Left colon (tissue), 2 donors: Measurements from ENCODE around the gene CCDC117. TPM values are rescaled to one million over a fixed set of nuclear protein-coding genes. Genes with fewer than 3 reads are reported as not detected.
"Not testable (repeated sequence)": the region's sequence is repeated elsewhere in the genome, so short reads cannot be mapped to it uniquely, and the experiment has no call there.

Experiments
- ATAC-seq: fragments of 200-7000 bp; cut with Tn5 transposase; one replicate; pipeline ENCODE4 v1.9.1; 2020; ENCODE audit warnings: mild to moderate bottlenecking, moderate library complexity
- DNase-seq, 2 donors: peaks; one replicate each; pipeline ENCODE4 v3.0.0-alpha.2; 2020
- intact Hi-C, 2 donors: fragments of 100-400 bp; cut with DNase I in 1 of 2; cut with micrococcal nuclease in 1 of 2; formaldehyde crosslinking; loops; one replicate each; pipeline versions ENCODE4 v1.11.2 to v1.14.0; 2022; cut with DNase I, micrococcal nuclease
- total RNA-seq, 2 donors: library from RNA; stranded (reverse); fragmentation: NEBNext Ultra II Directional; extraction: Animal tissue kit (Norgen Biotek cat#: 25700); gene quantifications; one replicate each; pipeline ENCODE4 v1.2.1, GENCODE V29; 2021
- donor health status: DM: no; HTN: no; CAD: no.
- donor health status: DM: yes; HTN: yes; CAD: no.

The CCDC117 gene
- total RNA-seq, 2 donors from 2014 or later = 15.2 to 17.0 TPM

- intact Hi-C loops = no loop called here
- ATAC-seq (no peak), DNase-seq (no peak)
These were observed 48.4 kb downstream of the CCDC117 start for GRCh38 chr22:28820885-28821284.

GRCh38 chr22:28821452-28821851 is 49.0 kb downstream of the CCDC117 start:
- intact Hi-C loops = no loop called here
- no peak for ATAC-seq
- no peak for DNase-seq

GRCh38 chr22:28822930-28823551 is 50.5 kb downstream of the CCDC117 start:
- ATAC-seq (peak; percentile 70), DNase-seq (peak in 1 of 2 donors; percentile 47)
- intact Hi-C loops = no loop called here

GRCh38 chr22:28824455-28824854 is 52.0 kb downstream of the CCDC117 start:
- ATAC-seq, intact Hi-C loops, DNase-seq: not testable (repeated sequence)

GRCh38 chr22:28826430-28826829 is 53.9 kb downstream of the CCDC117 start:
- ATAC-seq = not testable (repeated sequence)
- intact Hi-C loops = loop anchor here in 1 of 2 donors (5.0 kb wide), 1 partner anchor 229 kb away; no protein-coding TSS in a partner anchor

GRCh38 chr22:28826921-28827320 is 54.4 kb downstream of the CCDC117 start:
- intact Hi-C loops = loop anchor here in 1 of 2 donors (5.0 kb wide), 1 partner anchor 230 kb away; no protein-coding TSS in a partner anchor
- DNase-seq = no peak
- no peak for ATAC-seq

More at GRCh38 chr22:28826430-28826829, 53.9 kb downstream of the CCDC117 start:
- not testable (repeated sequence) for DNase-seq

- ATAC-seq = peak; percentile 86
- peak; percentile 68 to 84 for DNase-seq
- intact Hi-C loops = loop anchor here in 1 of 2 donors (5.0 kb wide), 1 partner anchor 232 kb away; no protein-coding TSS in a partner anchor
These were observed 57.1 kb downstream of the CCDC117 start for GRCh38 chr22:28829358-28830181.

GRCh38 chr22:28830441-28830840 is 57.9 kb downstream of the CCDC117 start:
- ATAC-seq (no peak), DNase-seq (no peak)
- intact Hi-C loops = no loop called here

GRCh38 chr22:28831140-28832072 is 58.9 kb downstream of the CCDC117 start:
- ATAC-seq = no peak
- intact Hi-C loops = no loop called here
- DNase-seq = no peak

GRCh38 chr22:28832731-28833130 is 60.2 kb downstream of the CCDC117 start:
- intact Hi-C loops = no loop called here
- ATAC-seq (no peak), DNase-seq (no peak)

- ATAC-seq = no peak
- intact Hi-C loops = no loop called here
- DNase-seq = no peak
These were observed 60.9 kb downstream of the CCDC117 start for GRCh38 chr22:28833276-28833923.

- intact Hi-C loops = no loop called here
- ATAC-seq (peak; percentile 60), DNase-seq (no peak)
These were observed 63.2 kb downstream of the CCDC117 start for GRCh38 chr22:28835630-28836189.

GRCh38 chr22:28837640-28838039 is 65.1 kb downstream of the CCDC117 start:
- intact Hi-C loops = no loop called here
- ATAC-seq = no peak
- no peak for DNase-seq

Other genes starting within 250 kb of the CCDC117 start
- 10 to 100 TPM in 1 of 2 donors, 1 to 10 TPM in 1; 8.8 to 12.0 TPM for gene TTC28, start 92.9 kb upstream of the CCDC117 start, total RNA-seq
- gene CHEK2, start 30.9 kb upstream of the CCDC117 start, total RNA-seq = 10 to 100 TPM in 1 of 2 donors, 1 to 10 TPM in 1; 9.0 to 16.0 TPM
- 10 to 100 TPM; 10.9 to 12.8 TPM for gene HSCB, start 30.7 kb upstream of the CCDC117 start, total RNA-seq
- gene XBP1, start 27.9 kb downstream of the CCDC117 start, total RNA-seq = 100 to 1,000 TPM; 206 to 255 TPM
- gene ZNRF3, start 110.9 kb downstream of the CCDC117 start, total RNA-seq = 1 to 10 TPM; 6.2 to 7.0 TPM